OCI-LY7 (cell line): ENCODE results near the gene MTURN.

Experiments used
- CTCF ChIP-seq: fragments of 200-600 bp; sonication (generic); conservative IDR thresholded peaks from 2 replicates; pipeline ENCODE4 v1.5.1; 2014; ENCODE audit warnings: mild to moderate bottlenecking, antibody characterized with exemption, low read length, moderate library complexity, mixed read lengths
- EZH2phosphoT487 ChIP-seq: fragments of 200-600 bp; sonication (generic); IDR thresholded peaks from 2 replicates; pipeline ENCODE4 v1.6.1; 2018; ENCODE audit warnings: low read depth, borderline replicate concordance, mild to moderate bottlenecking, mixed run types, antibody characterized with exemption, low read length, moderate library complexity, mixed read lengths

GRCh38 chr7:30159698-30160143 lies 24.9 kb downstream of the MTURN start:
- TF ChIP-seq CTCF, result peak; percentile 63
- no peak for TF ChIP-seq EZH2phosphoT487
